Measurements from ENCODE around the gene ESPNL.
"Not testable (repeated sequence)": the region's sequence is repeated elsewhere in the genome, so short reads cannot be mapped to it uniquely, and the experiment has no call there.

Gene ESPNL

GRCh38 chr2:238114851-238115660, 14.9 kb downstream of the ESPNL start:
- DNase-seq (ENCODE audit: low spot score): no peak

- DNase-seq (ENCODE audit: low spot score): not testable (repeated sequence)
Measured at GRCh38 chr2:238115709-238116108, 15.6 kb downstream of the ESPNL start.

- DNase-seq (ENCODE audit: low spot score): no peak
Measured at GRCh38 chr2:238116298-238117198, 16.4 kb downstream of the ESPNL start.

- DNase-seq (ENCODE audit: low spot score): no peak
Measured at GRCh38 chr2:238117199-238118154, 17.3 kb downstream of the ESPNL start.

GRCh38 chr2:238119756-238120462, 19.8 kb downstream of the ESPNL start:
- peak; percentile 76 for DNase-seq (ENCODE audit: low spot score)

GRCh38 chr2:238120463-238121298, 20.5 kb downstream of the ESPNL start:
- no peak for DNase-seq (ENCODE audit: low spot score)

GRCh38 chr2:238121511-238122286, 21.6 kb downstream of the ESPNL start:
- no peak for DNase-seq (ENCODE audit: low spot score)

- DNase-seq (ENCODE audit: low spot score): no peak
Measured at GRCh38 chr2:238122287-238123217, 22.4 kb downstream of the ESPNL start.

GRCh38 chr2:238123218-238123971, 23.3 kb downstream of the ESPNL start:
- DNase-seq (ENCODE audit: low spot score): no peak

GRCh38 chr2:238123991-238124470, 23.9 kb downstream of the ESPNL start:
- no peak for DNase-seq (ENCODE audit: low spot score)

- no peak for DNase-seq (ENCODE audit: low spot score)
Measured at GRCh38 chr2:238124488-238125126, 24.5 kb downstream of the ESPNL start.

- DNase-seq (ENCODE audit: low spot score): no peak
Measured at GRCh38 chr2:238125127-238125885, 25.2 kb downstream of the ESPNL start.

- no peak for DNase-seq (ENCODE audit: low spot score)
Measured at GRCh38 chr2:238126338-238126737, 26.2 kb downstream of the ESPNL start.

GRCh38 chr2:238126775-238127164, 26.6 kb downstream of the ESPNL start:
- DNase-seq (ENCODE audit: low spot score): no peak

- no peak for DNase-seq (ENCODE audit: low spot score)
Measured at GRCh38 chr2:238127165-238128060, 27.3 kb downstream of the ESPNL start.
